ENCODE data around the gene PLEKHG2.

DNA sequence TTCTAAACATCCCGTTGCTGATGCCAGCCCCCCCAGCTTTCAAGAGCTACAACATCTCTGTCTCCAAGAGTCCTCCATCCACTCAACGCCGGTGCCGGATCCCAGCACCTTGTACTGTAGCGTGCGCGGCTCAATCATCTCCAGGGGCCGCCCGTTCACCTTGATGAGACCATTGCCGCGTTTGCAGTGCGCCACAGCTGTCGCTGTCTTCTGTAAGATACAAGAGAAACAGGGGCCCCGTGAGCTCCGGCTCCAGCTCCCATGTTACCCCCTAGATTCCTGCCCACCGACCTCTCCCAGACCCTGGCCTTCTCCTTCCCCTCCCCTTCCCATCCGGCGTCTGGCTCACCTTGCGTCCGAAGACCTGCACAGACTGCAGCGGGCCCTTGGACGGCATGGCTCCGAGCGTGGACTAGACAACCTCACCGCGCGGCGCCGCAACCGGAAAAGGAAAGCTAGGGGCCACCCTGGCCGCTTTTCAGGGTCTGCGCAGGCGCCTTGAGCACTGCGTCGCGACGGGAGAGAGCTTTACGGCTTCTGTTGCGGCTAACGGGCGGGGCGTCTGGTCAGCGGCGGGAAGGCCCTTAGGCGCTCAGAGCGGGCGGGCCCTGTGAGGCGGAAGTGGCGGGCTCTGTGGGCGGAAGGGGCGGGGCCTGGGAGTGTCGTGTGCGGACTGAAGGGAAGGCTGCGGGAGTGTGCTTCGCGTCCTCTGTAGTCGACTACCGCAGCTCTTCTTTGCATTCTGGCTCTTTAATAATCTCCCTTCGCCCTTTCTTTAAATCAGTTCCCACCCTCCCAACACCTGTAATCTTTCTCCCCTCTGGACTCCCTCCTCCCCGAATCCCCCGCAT, 23.3 kb downstream of the PLEKHG2 start, which contains the start of gene RPS16:
- TF ChIP-seq, protein P1, sequence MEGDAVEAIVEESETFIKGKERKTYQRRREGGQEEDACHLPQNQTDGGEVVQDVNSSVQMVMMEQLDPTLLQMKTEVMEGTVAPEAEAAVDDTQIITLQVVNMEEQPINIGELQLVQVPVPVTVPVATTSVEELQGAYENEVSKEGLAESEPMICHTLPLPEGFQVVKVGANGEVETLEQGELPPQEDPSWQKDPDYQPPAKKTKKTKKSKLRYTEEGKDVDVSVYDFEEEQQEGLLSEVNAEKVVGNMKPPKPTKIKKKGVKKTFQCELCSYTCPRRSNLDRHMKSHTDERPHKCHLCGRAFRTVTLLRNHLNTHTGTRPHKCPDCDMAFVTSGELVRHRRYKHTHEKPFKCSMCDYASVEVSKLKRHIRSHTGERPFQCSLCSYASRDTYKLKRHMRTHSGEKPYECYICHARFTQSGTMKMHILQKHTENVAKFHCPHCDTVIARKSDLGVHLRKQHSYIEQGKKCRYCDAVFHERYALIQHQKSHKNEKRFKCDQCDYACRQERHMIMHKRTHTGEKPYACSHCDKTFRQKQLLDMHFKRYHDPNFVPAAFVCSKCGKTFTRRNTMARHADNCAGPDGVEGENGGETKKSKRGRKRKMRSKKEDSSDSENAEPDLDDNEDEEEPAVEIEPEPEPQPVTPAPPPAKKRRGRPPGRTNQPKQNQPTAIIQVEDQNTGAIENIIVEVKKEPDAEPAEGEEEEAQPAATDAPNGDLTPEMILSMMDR (conservative IDR thresholded peaks at IDR 0.05; ENCODE audit: low read length): no peak
- TF ChIP-seq EZH2phosphoT487 (IDR thresholded peaks at IDR 0.05; ENCODE audit: borderline replicate concordance, low read depth, low read length): no peak

Measured in OCI-LY7 (cell line).